Measurements from ENCODE around the gene SEMA6C. TPM values are rescaled to one million over a fixed set of nuclear protein-coding genes. Genes with fewer than 3 reads are reported as not detected.

Gene SEMA6C
- total and polyA plus RNA-seq, 2 of the 13 experiments (the other 11 are each of a cell fraction or from before 2014, with no cell fraction given) = 1.4 to 2.9 TPM

Other genes starting within 250 kb of the SEMA6C start
- gene SETDB1, start 220.3 kb downstream of the SEMA6C start, total RNA-seq (2016; rRNA removed; fragmentation: Illumina TruSeq; extraction: Trizol) = 31.0 and 34.6 TPM in 2 replicates
- 30.1 and 33.1 TPM in 2 replicates for gene SETDB1, start 220.3 kb downstream of the SEMA6C start, polyA plus RNA-seq (2011; rRNA removed)
- 188 and 298 TPM in 2 replicates for gene CERS2, start 171.8 kb downstream of the SEMA6C start, total RNA-seq (2016; rRNA removed; fragmentation: Illumina TruSeq; extraction: Trizol)
- gene CERS2, start 171.8 kb downstream of the SEMA6C start, polyA plus RNA-seq (2011; rRNA removed) = 269 and 315 TPM in 2 replicates
- gene ANXA9, start 164.3 kb downstream of the SEMA6C start, total RNA-seq (2016; rRNA removed; fragmentation: Illumina TruSeq; extraction: Trizol) = 23.9 and 29.9 TPM in 2 replicates
- 13.3 and 14.3 TPM in 2 replicates for gene ANXA9, start 164.3 kb downstream of the SEMA6C start, polyA plus RNA-seq (2011; rRNA removed)
- 9.2 and 11.1 TPM in 2 replicates for gene MINDY1, start 139.7 kb downstream of the SEMA6C start, total RNA-seq (2016; rRNA removed; fragmentation: Illumina TruSeq; extraction: Trizol)
- 15.0 and 18.0 TPM in 2 replicates for gene MINDY1, start 139.7 kb downstream of the SEMA6C start, polyA plus RNA-seq (2011; rRNA removed)
- 19.0 and 26.2 TPM in 2 replicates for gene PRUNE1, start 138.2 kb downstream of the SEMA6C start, total RNA-seq (2016; rRNA removed; fragmentation: Illumina TruSeq; extraction: Trizol)
- gene PRUNE1, start 138.2 kb downstream of the SEMA6C start, polyA plus RNA-seq (2011; rRNA removed) = 24.4 and 31.9 TPM in 2 replicates
- gene BNIPL, start 110.0 kb downstream of the SEMA6C start, total RNA-seq (2016; rRNA removed; fragmentation: Illumina TruSeq; extraction: Trizol) = 0.20 and 0.40 TPM in 2 replicates
- gene BNIPL, start 110.0 kb downstream of the SEMA6C start, polyA plus RNA-seq (2011; rRNA removed) = 0.84 and 1.1 TPM in 2 replicates
- gene C1orf56, start 98.9 kb downstream of the SEMA6C start, total RNA-seq (2016; rRNA removed; fragmentation: Illumina TruSeq; extraction: Trizol) = 0.74 and 1.5 TPM in 2 replicates
- 3.2 TPM in 2 replicates for gene C1orf56, start 98.9 kb downstream of the SEMA6C start, polyA plus RNA-seq (2011; rRNA removed)
- 17.6 and 18.8 TPM in 2 replicates for gene CDC42SE1, start 87.0 kb downstream of the SEMA6C start, total RNA-seq (2016; rRNA removed; fragmentation: Illumina TruSeq; extraction: Trizol)
- gene CDC42SE1, start 87.0 kb downstream of the SEMA6C start, polyA plus RNA-seq (2011; rRNA removed) = 17.9 and 20.5 TPM in 2 replicates
- gene MLLT11, start 86.2 kb downstream of the SEMA6C start, total RNA-seq (2016; rRNA removed; fragmentation: Illumina TruSeq; extraction: Trizol) = 0.17 and 0.22 TPM in 2 replicates
- gene MLLT11, start 86.2 kb downstream of the SEMA6C start, polyA plus RNA-seq (2011; rRNA removed) = 0.14 and 0.21 TPM in 2 replicates
- not detected in 2 replicates for gene GABPB2, start 75.9 kb downstream of the SEMA6C start, total RNA-seq (2016; rRNA removed; fragmentation: Illumina TruSeq; extraction: Trizol)
- gene GABPB2, start 75.9 kb downstream of the SEMA6C start, polyA plus RNA-seq (2011; rRNA removed) = 0.09 TPM in 1 of 2 replicates, not detected in the other
- not detected in 2 replicates for gene TNFAIP8L2, start 10.0 kb upstream of the SEMA6C start, total RNA-seq (2016; rRNA removed; fragmentation: Illumina TruSeq; extraction: Trizol)
- not detected in 2 replicates for gene TNFAIP8L2, start 10.0 kb upstream of the SEMA6C start, polyA plus RNA-seq (2011; rRNA removed)
- gene LYSMD1, start 19.3 kb upstream of the SEMA6C start, total RNA-seq (2016; rRNA removed; fragmentation: Illumina TruSeq; extraction: Trizol) = 3.8 TPM in 2 replicates
- gene LYSMD1, start 19.3 kb upstream of the SEMA6C start, polyA plus RNA-seq (2011; rRNA removed) = 4.6 and 4.8 TPM in 2 replicates
- gene SCNM1, start 19.5 kb upstream of the SEMA6C start, total RNA-seq (2016; rRNA removed; fragmentation: Illumina TruSeq; extraction: Trizol) = 31.5 and 32.5 TPM in 2 replicates
- gene SCNM1, start 19.5 kb upstream of the SEMA6C start, polyA plus RNA-seq (2011; rRNA removed) = 16.3 and 17.5 TPM in 2 replicates
- gene TMOD4, start 29.4 kb upstream of the SEMA6C start, total RNA-seq (2016; rRNA removed; fragmentation: Illumina TruSeq; extraction: Trizol) = not detected in 2 replicates
- gene TMOD4, start 29.4 kb upstream of the SEMA6C start, polyA plus RNA-seq (2011; rRNA removed) = 0.61 and 0.66 TPM in 2 replicates
- gene VPS72, start 43.6 kb upstream of the SEMA6C start, total RNA-seq (2016; rRNA removed; fragmentation: Illumina TruSeq; extraction: Trizol) = 34.5 TPM in 2 replicates
- gene VPS72, start 43.6 kb upstream of the SEMA6C start, polyA plus RNA-seq (2011; rRNA removed) = 33.7 and 39.1 TPM in 2 replicates
- gene PIP5K1A, start 51.9 kb upstream of the SEMA6C start, total RNA-seq (2016; rRNA removed; fragmentation: Illumina TruSeq; extraction: Trizol) = 43.8 and 45.3 TPM in 2 replicates
- gene PIP5K1A, start 51.9 kb upstream of the SEMA6C start, polyA plus RNA-seq (2011; rRNA removed) = 61.1 and 65.1 TPM in 2 replicates
- 243 and 320 TPM in 2 replicates for gene PSMD4, start 108.1 kb upstream of the SEMA6C start, total RNA-seq (2016; rRNA removed; fragmentation: Illumina TruSeq; extraction: Trizol)
- gene PSMD4, start 108.1 kb upstream of the SEMA6C start, polyA plus RNA-seq (2011; rRNA removed) = 174 and 194 TPM in 2 replicates
- gene ZNF687, start 135.7 kb upstream of the SEMA6C start, total RNA-seq (2016; rRNA removed; fragmentation: Illumina TruSeq; extraction: Trizol) = 14.1 and 15.0 TPM in 2 replicates
- 16.5 and 24.5 TPM in 2 replicates for gene ZNF687, start 135.7 kb upstream of the SEMA6C start, polyA plus RNA-seq (2011; rRNA removed)
- gene PI4KB, start 180.8 kb upstream of the SEMA6C start, total RNA-seq (2016; rRNA removed; fragmentation: Illumina TruSeq; extraction: Trizol) = 18.6 and 19.5 TPM in 2 replicates
- gene PI4KB, start 180.8 kb upstream of the SEMA6C start, polyA plus RNA-seq (2011; rRNA removed) = 29.3 and 32.6 TPM in 2 replicates
- 32.0 and 36.2 TPM in 2 replicates for gene RFX5, start 200.6 kb upstream of the SEMA6C start, total RNA-seq (2016; rRNA removed; fragmentation: Illumina TruSeq; extraction: Trizol)
- gene RFX5, start 200.6 kb upstream of the SEMA6C start, polyA plus RNA-seq (2011; rRNA removed) = 17.9 and 20.3 TPM in 2 replicates
- gene SELENBP1, start 226.1 kb upstream of the SEMA6C start, total RNA-seq (2016; rRNA removed; fragmentation: Illumina TruSeq; extraction: Trizol) = 29.0 and 30.2 TPM in 2 replicates
- gene SELENBP1, start 226.1 kb upstream of the SEMA6C start, polyA plus RNA-seq (2011; rRNA removed) = 27.8 and 29.3 TPM in 2 replicates